Hepatocyte (in vitro differentiated cells): ENCODE data around the gene SERINC2.

ENCODE experiments used
- CTCF ChIP-seq: fragments of 200-600 bp; sonication (generic); IDR thresholded peaks from 2 replicates; pipeline ENCODE4 v1.5.1; 2016; ENCODE audit warnings: antibody characterized with exemption, mild to moderate bottlenecking; ENCODE audit not compliant: poor library complexity
- EZH2 ChIP-seq: fragments of 200-600 bp; sonication (generic); IDR thresholded peaks from 2 replicates; pipeline ENCODE4 v1.6.1; 2016; ENCODE audit warnings: antibody characterized with exemption, mild to moderate bottlenecking, borderline replicate concordance

- no peak for TF ChIP-seq CTCF
- no peak for TF ChIP-seq EZH2
Observed at GRCh38 chr1:31370021-31370420, 43.0 kb upstream of the SERINC2 start.
